ENCODE data around the gene GPC4.

Gene GPC4

GRCh38 chrX:133410550-133410949, 4.7 kb downstream of the GPC4 start:
- DNase-seq (ENCODE audit: low read depth) = no peak

GRCh38 chrX:133405498-133406185, 9.6 kb downstream of the GPC4 start:
- no peak for DNase-seq (ENCODE audit: low read depth)

- DNase-seq (ENCODE audit: low read depth) = no peak
Measured at GRCh38 chrX:133403984-133404383, 11.3 kb downstream of the GPC4 start.

- no peak for DNase-seq (ENCODE audit: low read depth)
Measured at GRCh38 chrX:133402830-133403625, 12.3 kb downstream of the GPC4 start.

GRCh38 chrX:133402042-133402453, 13.2 kb downstream of the GPC4 start:
- no peak for DNase-seq (ENCODE audit: low read depth)

GRCh38 chrX:133401536-133401935, 13.8 kb downstream of the GPC4 start:
- no peak for DNase-seq (ENCODE audit: low read depth)

GRCh38 chrX:133399411-133399810, 15.9 kb downstream of the GPC4 start:
- DNase-seq (ENCODE audit: low read depth) = no peak

- DNase-seq (ENCODE audit: low read depth) = no peak
Measured at GRCh38 chrX:133394765-133395164, 20.5 kb downstream of the GPC4 start.

- no peak for DNase-seq (ENCODE audit: low read depth)
Measured at GRCh38 chrX:133392671-133393070, 22.6 kb downstream of the GPC4 start.

GRCh38 chrX:133391111-133391510, 24.2 kb downstream of the GPC4 start:
- DNase-seq (ENCODE audit: low read depth) = no peak

GRCh38 chrX:133390676-133391075, 24.6 kb downstream of the GPC4 start:
- DNase-seq (ENCODE audit: low read depth) = no peak

GRCh38 chrX:133389975-133390374, 25.3 kb downstream of the GPC4 start:
- no peak for DNase-seq (ENCODE audit: low read depth)

- no peak for DNase-seq (ENCODE audit: low read depth)
Measured at GRCh38 chrX:133384454-133384853, 30.8 kb downstream of the GPC4 start.

GRCh38 chrX:133380711-133381619, 34.3 kb downstream of the GPC4 start:
- DNase-seq (ENCODE audit: low read depth) = no peak

GRCh38 chrX:133376422-133376821, 38.9 kb downstream of the GPC4 start:
- no peak for DNase-seq (ENCODE audit: low read depth)

- no peak for DNase-seq (ENCODE audit: low read depth)
Measured at GRCh38 chrX:133375615-133376340, 39.5 kb downstream of the GPC4 start.

- no peak for DNase-seq (ENCODE audit: low read depth)
Measured at GRCh38 chrX:133374874-133375387, 40.4 kb downstream of the GPC4 start.

GRCh38 chrX:133373386-133374079, 41.8 kb downstream of the GPC4 start:
- DNase-seq (ENCODE audit: low read depth) = no peak

GRCh38 chrX:133370696-133371275, 44.5 kb downstream of the GPC4 start:
- no peak for DNase-seq (ENCODE audit: low read depth)

- no peak for DNase-seq (ENCODE audit: low read depth)
Measured at GRCh38 chrX:133369065-133369464, 46.2 kb downstream of the GPC4 start.

GRCh38 chrX:133366735-133367134, 48.6 kb downstream of the GPC4 start:
- DNase-seq (ENCODE audit: low read depth) = no peak

Data from activated T-helper 9 cell treated with anti-CD3 and anti-CD28 coated beads, Interleukin-2, amount 50 U/mL, for 16 hours (primary cell).